WTC11 (cell line): Measurements from ENCODE around the gene IGFALS.

Experiments
- E2F4 ChIP-seq: sonication (generic); formaldehyde crosslinking; IDR thresholded peaks from 2 replicates; pipeline ENCODE4 v1.8.1; 2022; ENCODE audit warnings: low read depth, mild to moderate bottlenecking, moderate library complexity, missing genetic modification reagents, borderline replicate concordance
- ETV6 ChIP-seq: sonication (generic); formaldehyde crosslinking; IDR thresholded peaks from 2 replicates; pipeline ENCODE4 v1.8.1; 2022; ENCODE audit warnings: mild to moderate bottlenecking, missing genetic modification reagents
- GABPB1 ChIP-seq: sonication (generic); formaldehyde crosslinking; IDR thresholded peaks from 2 replicates; pipeline ENCODE4 v1.8.1; 2023; ENCODE audit warnings: mild to moderate bottlenecking, missing genetic modification reagents
- GRHL2 ChIP-seq: fragments of 250-450 bp; sonication (Bioruptor Pico); IDR thresholded peaks from 2 replicates; pipeline ENCODE4 v1.8.0; 2022; ENCODE audit warnings: mild to moderate bottlenecking, moderate library complexity; ENCODE audit not compliant: insufficient replicate concordance, severe bottlenecking
- SP1 ChIP-seq: sonication (generic); formaldehyde crosslinking; conservative IDR thresholded peaks from 2 replicates; pipeline ENCODE4 v1.8.1; 2022; ENCODE audit warnings: missing genetic modification reagents
- TEAD4 ChIP-seq: sonication (generic); formaldehyde crosslinking; IDR thresholded peaks from 2 replicates; pipeline ENCODE4 v1.8.0; 2022; ENCODE audit warnings: mild to moderate bottlenecking, missing genetic modification reagents
- ZNF263 ChIP-seq: sonication (generic); formaldehyde crosslinking; IDR thresholded peaks from 2 replicates; pipeline ENCODE4 v1.8.1; 2022; ENCODE audit warnings: low read depth, mild to moderate bottlenecking, moderate library complexity, missing genetic modification reagents
- TF ChIP-seq, protein P1 (sequence below): fragments of 200-600 bp; IDR thresholded peaks from 2 replicates; pipeline ENCODE4 v1.8.0; 2022; ENCODE audit warnings: antibody characterized with exemption
- TF ChIP-seq, protein P2 (sequence below): sonication (generic); formaldehyde crosslinking; IDR thresholded peaks from 2 replicates; pipeline ENCODE4 v1.8.0; 2022; ENCODE audit warnings: mild to moderate bottlenecking, missing genetic modification reagents
- TF ChIP-seq, protein P3 (sequence below): sonication (generic); formaldehyde crosslinking; IDR thresholded peaks from 2 replicates; pipeline ENCODE4 v1.8.1; 2023; ENCODE audit warnings: mild to moderate bottlenecking, missing genetic modification reagents
- TF ChIP-seq, protein P4 (sequence below): sonication (generic); formaldehyde crosslinking; IDR thresholded peaks from 2 replicates; pipeline ENCODE4 v1.8.1; 2022; ENCODE audit warnings: low read depth, missing genetic modification reagents, borderline replicate concordance

- TF ChIP-seq ZNF263 (CRISPR knock-in tag) (no peak), GABPB1 (CRISPR knock-in tag) (peak; percentile 59; the same call in 1 of the 2 replicates), TEAD4 (CRISPR knock-in tag) (no peak), GRHL2 (no peak), SP1 (CRISPR knock-in tag) (peak; percentile 96), ETV6 (CRISPR knock-in tag) (peak; percentile 36; the same call in 1 of the 2 replicates), E2F4 (no peak)
- TF ChIP-seq, protein P1, sequence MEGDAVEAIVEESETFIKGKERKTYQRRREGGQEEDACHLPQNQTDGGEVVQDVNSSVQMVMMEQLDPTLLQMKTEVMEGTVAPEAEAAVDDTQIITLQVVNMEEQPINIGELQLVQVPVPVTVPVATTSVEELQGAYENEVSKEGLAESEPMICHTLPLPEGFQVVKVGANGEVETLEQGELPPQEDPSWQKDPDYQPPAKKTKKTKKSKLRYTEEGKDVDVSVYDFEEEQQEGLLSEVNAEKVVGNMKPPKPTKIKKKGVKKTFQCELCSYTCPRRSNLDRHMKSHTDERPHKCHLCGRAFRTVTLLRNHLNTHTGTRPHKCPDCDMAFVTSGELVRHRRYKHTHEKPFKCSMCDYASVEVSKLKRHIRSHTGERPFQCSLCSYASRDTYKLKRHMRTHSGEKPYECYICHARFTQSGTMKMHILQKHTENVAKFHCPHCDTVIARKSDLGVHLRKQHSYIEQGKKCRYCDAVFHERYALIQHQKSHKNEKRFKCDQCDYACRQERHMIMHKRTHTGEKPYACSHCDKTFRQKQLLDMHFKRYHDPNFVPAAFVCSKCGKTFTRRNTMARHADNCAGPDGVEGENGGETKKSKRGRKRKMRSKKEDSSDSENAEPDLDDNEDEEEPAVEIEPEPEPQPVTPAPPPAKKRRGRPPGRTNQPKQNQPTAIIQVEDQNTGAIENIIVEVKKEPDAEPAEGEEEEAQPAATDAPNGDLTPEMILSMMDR, result no peak
- TF ChIP-seq, protein P2, sequence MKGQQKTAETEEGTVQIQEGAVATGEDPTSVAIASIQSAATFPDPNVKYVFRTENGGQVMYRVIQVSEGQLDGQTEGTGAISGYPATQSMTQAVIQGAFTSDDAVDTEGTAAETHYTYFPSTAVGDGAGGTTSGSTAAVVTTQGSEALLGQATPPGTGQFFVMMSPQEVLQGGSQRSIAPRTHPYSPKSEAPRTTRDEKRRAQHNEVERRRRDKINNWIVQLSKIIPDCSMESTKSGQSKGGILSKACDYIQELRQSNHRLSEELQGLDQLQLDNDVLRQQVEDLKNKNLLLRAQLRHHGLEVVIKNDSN (CRISPR knock-in tag), result no peak
- TF ChIP-seq, protein P3, sequence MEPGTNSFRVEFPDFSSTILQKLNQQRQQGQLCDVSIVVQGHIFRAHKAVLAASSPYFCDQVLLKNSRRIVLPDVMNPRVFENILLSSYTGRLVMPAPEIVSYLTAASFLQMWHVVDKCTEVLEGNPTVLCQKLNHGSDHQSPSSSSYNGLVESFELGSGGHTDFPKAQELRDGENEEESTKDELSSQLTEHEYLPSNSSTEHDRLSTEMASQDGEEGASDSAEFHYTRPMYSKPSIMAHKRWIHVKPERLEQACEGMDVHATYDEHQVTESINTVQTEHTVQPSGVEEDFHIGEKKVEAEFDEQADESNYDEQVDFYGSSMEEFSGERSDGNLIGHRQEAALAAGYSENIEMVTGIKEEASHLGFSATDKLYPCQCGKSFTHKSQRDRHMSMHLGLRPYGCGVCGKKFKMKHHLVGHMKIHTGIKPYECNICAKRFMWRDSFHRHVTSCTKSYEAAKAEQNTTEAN (CRISPR knock-in tag), result no peak
- TF ChIP-seq, protein P4, sequence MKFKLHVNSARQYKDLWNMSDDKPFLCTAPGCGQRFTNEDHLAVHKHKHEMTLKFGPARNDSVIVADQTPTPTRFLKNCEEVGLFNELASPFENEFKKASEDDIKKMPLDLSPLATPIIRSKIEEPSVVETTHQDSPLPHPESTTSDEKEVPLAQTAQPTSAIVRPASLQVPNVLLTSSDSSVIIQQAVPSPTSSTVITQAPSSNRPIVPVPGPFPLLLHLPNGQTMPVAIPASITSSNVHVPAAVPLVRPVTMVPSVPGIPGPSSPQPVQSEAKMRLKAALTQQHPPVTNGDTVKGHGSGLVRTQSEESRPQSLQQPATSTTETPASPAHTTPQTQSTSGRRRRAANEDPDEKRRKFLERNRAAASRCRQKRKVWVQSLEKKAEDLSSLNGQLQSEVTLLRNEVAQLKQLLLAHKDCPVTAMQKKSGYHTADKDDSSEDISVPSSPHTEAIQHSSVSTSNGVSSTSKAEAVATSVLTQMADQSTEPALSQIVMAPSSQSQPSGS, result no peak
Observed at GRCh38 chr16:1782408-1783264, 10.9 kb downstream of the IGFALS start, which contains the start of the genes NUBP2 and SPSB3.
